HEK293 (cell line): ENCODE data around the gene KMT2D.
A peak's percentile ranks its signal among the peaks of the same experiment; 100 is the strongest.

Source experiments
- CTCF ChIA-PET: fragments of 350-600 bp; formaldehyde crosslinking; extraction: SDS; loops from one replicate; lab custom pipeline; 2021; ENCODE audit warnings: antibody characterized with exemption; lab: Yijun Ruan, JAX
- POLR2A ChIA-PET: fragments of 300-600 bp; formaldehyde crosslinking; extraction: SDS; loops from one replicate; lab custom pipeline; 2020; ENCODE audit warnings: antibody characterized with exemption, inconsistent platforms; lab: Yijun Ruan, JAX
- H3K27ac ChIP-seq: fragments of 200-500 bp; sonication (Bioruptor generic); 2 replicates; pipeline ENCODE4 v1.5.1; 2014; ENCODE audit warnings: low read depth, low read length, control low read depth, inconsistent platforms; ENCODE audit errors: extremely low read depth
- H3K36me3 ChIP-seq, 2 experiments: fragments of 200-500 bp in 1 of 2; sonication (Bioruptor generic) in 1 of 2; 1 replicate in 1 of 2; 2 replicates in 1 of 2; pipeline ENCODE4 v1.5.1; 2014 to 2017; ENCODE audit warnings: inconsistent platforms in 2 of 2, low read length in 2 of 2; ENCODE audit not compliant: control insufficient read depth in 2 of 2, insufficient read depth in 1 of 2
- H3K4me1 ChIP-seq: fragments of 200-500 bp; sonication (Bioruptor generic); 2 replicates; pipeline ENCODE4 v1.5.1; 2014; ENCODE audit warnings: mild to moderate bottlenecking, low read length, inconsistent platforms; ENCODE audit not compliant: control insufficient read depth, insufficient read depth
- H3K4me3 ChIP-seq: 2 replicates; pipeline ENCODE4 v1.5.1; 2011; ENCODE audit warnings: low read depth, mild to moderate bottlenecking, control low read depth, low read length, moderate library complexity
- H3K9me3 ChIP-seq: fragments of 200-500 bp; sonication (Bioruptor generic); 2 replicates; pipeline ENCODE4 v1.5.1; 2014; ENCODE audit warnings: low read depth, low read length, inconsistent platforms; ENCODE audit not compliant: control insufficient read depth, insufficient read depth
- GLI4 ChIP-seq: fragments of 450-650 bp; formaldehyde crosslinking; IDR thresholded peaks from 2 replicates; pipeline ENCODE4 v1.5.1; 2016; ENCODE audit warnings: missing biosample characterization, missing genetic modification characterization
- PATZ1 ChIP-seq: fragments of 450-650 bp; formaldehyde crosslinking; IDR thresholded peaks from 2 replicates; pipeline ENCODE4 v1.5.1; 2016; ENCODE audit warnings: missing biosample characterization, missing genetic modification characterization
- PRDM1 ChIP-seq: fragments of 450-650 bp; formaldehyde crosslinking; IDR thresholded peaks from 2 replicates; pipeline ENCODE4; 2016; ENCODE audit warnings: missing biosample characterization, missing genetic modification characterization
- PRDM4 ChIP-seq: fragments of 450-650 bp; formaldehyde crosslinking; IDR thresholded peaks from 2 replicates; pipeline ENCODE4 v1.5.1; 2017; ENCODE audit warnings: missing biosample characterization, missing genetic modification characterization
- SCRT1 ChIP-seq: fragments of 450-650 bp; formaldehyde crosslinking; IDR thresholded peaks from 2 replicates; pipeline ENCODE4 v1.5.1; 2016; ENCODE audit warnings: missing biosample characterization, missing genetic modification characterization, borderline replicate concordance
- SETDB1 ChIP-seq: IDR thresholded peaks from one replicate; pipeline ENCODE4 v1.6.1; 2017; ENCODE audit warnings: mild to moderate bottlenecking, low read length, moderate library complexity, mixed read lengths; ENCODE audit not compliant: insufficient read length
- SP2 ChIP-seq: fragments of 450-650 bp; formaldehyde crosslinking; IDR thresholded peaks from 2 replicates; pipeline ENCODE4 v1.5.1; 2016; ENCODE audit warnings: missing biosample characterization, missing genetic modification characterization
- TCF7L2 ChIP-seq: IDR thresholded peaks from 2 replicates; pipeline ENCODE4 v1.6.1; 2011; ENCODE audit warnings: low read depth, mild to moderate bottlenecking, inconsistent platforms, low read length, moderate library complexity, borderline replicate concordance
- ZNF132 ChIP-seq: fragments of 450-650 bp; formaldehyde crosslinking; IDR thresholded peaks from 2 replicates; pipeline ENCODE4 v1.5.1; 2017; ENCODE audit warnings: missing biosample characterization, missing genetic modification characterization, borderline replicate concordance
- ZNF169 ChIP-seq: fragments of 450-650 bp; formaldehyde crosslinking; IDR thresholded peaks from 2 replicates; pipeline ENCODE4 v1.5.1; 2016; ENCODE audit warnings: missing biosample characterization, missing genetic modification characterization
- ZNF211 ChIP-seq: fragments of 450-650 bp; formaldehyde crosslinking; IDR thresholded peaks from 2 replicates; pipeline ENCODE4 v1.5.1; 2016; ENCODE audit warnings: low read depth, missing biosample characterization, missing genetic modification characterization
- ZNF239 ChIP-seq: fragments of 450-650 bp; formaldehyde crosslinking; IDR thresholded peaks from 2 replicates; pipeline ENCODE4 v1.5.1; 2016; ENCODE audit warnings: missing biosample characterization, missing genetic modification characterization
- ZNF274 ChIP-seq, 2 experiments: fragments of 200-500 bp in 1 of 2; fragments of 450-650 bp in 1 of 2; sonication (Bioruptor generic) in 1 of 2; formaldehyde crosslinking in 1 of 2; IDR thresholded peaks; 2 replicates each; pipeline versions ENCODE4 v1.5.1 to v1.6.1; 2014 to 2016; ENCODE audit warnings: borderline replicate concordance in 1 of 2, inconsistent platforms in 1 of 2, low read length in 1 of 2, missing biosample characterization in 1 of 2, missing genetic modification characterization in 1 of 2
- ZNF324 ChIP-seq: fragments of 450-650 bp; formaldehyde crosslinking; IDR thresholded peaks from 2 replicates; pipeline ENCODE4 v1.5.1; 2016; ENCODE audit warnings: missing biosample characterization, missing genetic modification characterization
- ZNF660 ChIP-seq: fragments of 450-650 bp; IDR thresholded peaks from 2 replicates; pipeline ENCODE4 v1.5.1; 2018; ENCODE audit warnings: missing biosample characterization, mild to moderate bottlenecking, missing genetic modification characterization
- ZNF670 ChIP-seq: fragments of 450-650 bp; formaldehyde crosslinking; IDR thresholded peaks from 2 replicates; pipeline ENCODE4 v1.5.1; 2016; ENCODE audit warnings: missing biosample characterization, missing genetic modification characterization, low read depth
- ZNF747 ChIP-seq: fragments of 450-650 bp; formaldehyde crosslinking; IDR thresholded peaks from 2 replicates; pipeline ENCODE4 v1.5.1; 2016; ENCODE audit warnings: missing biosample characterization, missing genetic modification characterization
- ZXDB ChIP-seq: fragments of 450-650 bp; formaldehyde crosslinking; IDR thresholded peaks from 2 replicates; pipeline ENCODE4 v1.5.1; 2016; ENCODE audit warnings: missing biosample characterization, missing genetic modification characterization
- TF ChIP-seq, protein P1 (sequence below): fragments of 450-650 bp; formaldehyde crosslinking; IDR thresholded peaks from 2 replicates; pipeline ENCODE4 v1.5.1; 2016; ENCODE audit warnings: missing biosample characterization, missing genetic modification characterization

The KMT2D gene

GRCh38 chr12:49027846-49028555 lies 32.6 kb downstream of the KMT2D start:
- CTCF ChIA-PET: interaction anchor here (2.5 to 3.2 kb wide), 2 partner anchors 8 to 16 kb away, joined by 14 to 17 read pairs; no protein-coding TSS in a partner anchor
- POLR2A ChIA-PET: no interaction called here
- TF ChIP-seq, protein P1, sequence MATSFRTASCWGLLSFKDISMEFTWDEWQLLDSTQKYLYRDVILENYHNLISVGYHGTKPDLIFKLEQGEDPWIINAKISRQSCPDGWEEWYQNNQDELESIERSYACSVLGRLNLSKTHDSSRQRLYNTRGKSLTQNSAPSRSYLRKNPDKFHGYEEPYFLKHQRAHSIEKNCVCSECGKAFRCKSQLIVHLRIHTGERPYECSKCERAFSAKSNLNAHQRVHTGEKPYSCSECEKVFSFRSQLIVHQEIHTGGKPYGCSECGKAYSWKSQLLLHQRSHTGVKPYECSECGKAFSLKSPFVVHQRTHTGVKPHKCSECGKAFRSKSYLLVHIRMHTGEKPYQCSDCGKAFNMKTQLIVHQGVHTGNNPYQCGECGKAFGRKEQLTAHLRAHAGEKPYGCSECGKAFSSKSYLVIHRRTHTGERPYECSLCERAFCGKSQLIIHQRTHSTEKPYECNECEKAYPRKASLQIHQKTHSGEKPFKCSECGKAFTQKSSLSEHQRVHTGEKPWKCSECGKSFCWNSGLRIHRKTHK (tag by site-specific recombination): no peak
- TF ChIP-seq ZXDB (tag by site-specific recombination) (no peak), ZNF324 (tag by site-specific recombination) (no peak), ZNF169 (tag by site-specific recombination) (no peak), ZNF747 (tag by site-specific recombination) (no peak)
- TF ChIP-seq, all 188 proteins: peak for 0

DNA sequence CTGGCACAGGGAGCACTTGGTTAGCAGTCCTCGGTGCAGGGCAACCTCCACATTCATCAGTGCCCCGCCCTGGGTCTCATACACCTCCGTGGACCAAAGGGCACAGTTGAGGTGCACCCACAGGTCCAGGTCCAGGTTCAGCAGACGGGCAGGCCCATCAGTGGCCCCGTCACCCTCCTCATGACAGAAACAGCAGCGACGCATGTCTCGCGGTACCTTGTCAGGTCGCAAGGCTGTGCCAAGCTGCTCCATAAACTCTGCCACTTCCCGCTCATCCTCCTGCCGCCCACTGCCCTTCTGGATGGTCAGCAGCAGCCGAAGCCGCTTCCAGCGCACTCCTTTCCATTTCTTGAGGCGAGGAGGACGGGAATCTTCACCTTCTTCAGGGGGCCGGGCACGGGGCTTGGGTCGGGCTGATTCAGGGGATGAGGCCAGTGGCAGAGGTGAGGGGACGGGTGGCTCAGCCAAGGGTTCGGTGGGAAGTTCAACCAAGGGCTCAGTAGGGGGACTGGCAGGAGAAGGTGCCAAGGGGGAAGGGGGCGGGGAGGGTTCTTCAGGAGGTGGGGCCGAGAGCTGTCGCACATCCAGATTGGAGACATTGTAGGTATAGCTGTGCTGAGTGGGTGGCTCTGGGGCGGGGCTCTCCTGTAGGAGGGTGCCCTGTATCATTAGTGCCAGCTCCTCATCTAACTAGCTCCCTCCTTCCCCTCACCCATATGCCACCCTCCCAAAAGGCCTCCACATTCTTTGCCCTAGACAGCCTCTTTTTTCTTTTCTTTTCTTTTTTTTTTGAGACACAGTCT lies 33.7 kb downstream of the KMT2D start:
- peaks cover 20 to 98% of the 10 kb centered on the region in 2 experiments for H3K36me3 ChIP-seq
- no peaks in the 10 kb centered on the region for H3K4me1 ChIP-seq
- no peaks in the 10 kb centered on the region for H3K9me3 ChIP-seq
- ChIA-PET CTCF (interaction anchor here (0.6 to 1.1 kb wide), 2 partner anchors 9 to 61 kb away, joined by 3 to 4 read pairs; no protein-coding TSS in a partner anchor), POLR2A (interaction anchor here (0.5 kb wide), 1 partner anchor 25 kb away, joined by 3 read pairs; no protein-coding TSS in a partner anchor)
- H3K4me3 ChIP-seq: no peak overlapping the region
- no peak for TF ChIP-seq ZNF274 (IDR thresholded peaks at IDR 0.05; ENCODE audit: low read length)
- no peak for TF ChIP-seq ZNF274 (tag by site-specific recombination; IDR thresholded peaks at IDR 0.05; ENCODE audit: borderline replicate concordance)
- TF ChIP-seq SP2 (tag by site-specific recombination): 0 out of 2 replicates have a peak, but pooled peaks have one; percentile 17
- no peak overlapping the region for H3K27ac ChIP-seq

More at GRCh38 chr12:49027846-49028555, 32.6 kb downstream of the KMT2D start:
- Histone ChIP-seq H3K4me1 (no peaks in the 10 kb centered on the region), H3K9me3 (no peaks in the 10 kb centered on the region), H3K36me3 (peaks cover 15 to 98% of the 10 kb centered on the region in 2 experiments), H3K27ac (no peak overlapping the region), H3K4me3 (no peak overlapping the region)

DNA sequence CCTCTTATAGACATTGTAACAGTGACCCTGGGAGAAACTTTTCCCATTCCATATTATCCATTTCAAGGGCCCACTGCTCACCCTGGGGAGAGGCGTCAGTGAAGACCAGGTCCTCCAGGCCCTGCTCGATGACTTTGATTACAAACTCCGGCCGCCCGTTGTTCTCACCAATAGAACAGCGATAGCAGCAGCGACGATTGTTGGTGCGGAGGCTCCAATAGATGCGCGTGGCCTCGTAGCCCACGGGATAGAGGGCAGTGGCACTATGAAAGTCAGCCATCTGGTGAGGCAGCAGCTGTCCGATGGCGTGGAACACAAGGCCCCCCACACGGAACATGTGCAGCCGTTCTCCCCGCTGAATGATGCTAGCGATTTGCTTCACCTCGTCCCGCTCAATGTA lies 34.5 kb downstream of the KMT2D start:
- no peak for TF ChIP-seq SETDB1
- TF ChIP-seq ZNF132: no peak
- TF ChIP-seq ZNF239 (tag by site-specific recombination): no peak
- no peak for TF ChIP-seq ZNF660
- Histone ChIP-seq H3K4me1 (no peaks in the 10 kb centered on the region), H3K27ac (no peak overlapping the region), H3K9me3 (no peaks in the 10 kb centered on the region), H3K36me3 (peaks cover 20 to 97% of the 10 kb centered on the region in 2 experiments), H3K4me3 (no peak overlapping the region)
- ChIA-PET POLR2A (interaction anchor here (0.5 kb wide), 1 partner anchor 24 kb away, joined by 3 read pairs; no protein-coding TSS in a partner anchor), CTCF (interaction anchor here (0.6 to 2.0 kb wide), 3 partner anchors 9 to 62 kb away, joined by 3 to 12 read pairs (median 4); no protein-coding TSS in a partner anchor)

- Histone ChIP-seq H3K36me3 (peaks cover 23 to 94% of the 10 kb centered on the region in 2 experiments), H3K9me3 (no peaks in the 10 kb centered on the region), H3K27ac (no peak overlapping the region), H3K4me3 (no peak overlapping the region), H3K4me1 (no peaks in the 10 kb centered on the region)
- CTCF ChIA-PET: interaction anchor here (2.0 kb wide), 1 partner anchor 18 kb away, joined by 12 read pairs; no protein-coding TSS in a partner anchor
- POLR2A ChIA-PET: no interaction called here
- TF ChIP-seq ZNF670 (tag by site-specific recombination) (no peak), ZNF211 (tag by site-specific recombination) (no peak), GLI4 (tag by site-specific recombination) (no peak), SCRT1 (tag by site-specific recombination) (no peak), PRDM1 (no peak), ZNF132 (no peak), PRDM4 (tag by site-specific recombination) (no peak), PATZ1 (tag by site-specific recombination) (no peak), TCF7L2 (no peak)
Observed at GRCh38 chr12:49025463-49025862, 35.1 kb downstream of the KMT2D start.
